HG03196 (cell line): ENCODE results near the gene THAP2.

Experiments used
- ATAC-seq: cut with Tn5 transposase; IDR thresholded peaks from one replicate; pipeline ENCODE4 v1.9.1; 2021; ENCODE audit not compliant: unreplicated experiment

Gene THAP2

DNA sequence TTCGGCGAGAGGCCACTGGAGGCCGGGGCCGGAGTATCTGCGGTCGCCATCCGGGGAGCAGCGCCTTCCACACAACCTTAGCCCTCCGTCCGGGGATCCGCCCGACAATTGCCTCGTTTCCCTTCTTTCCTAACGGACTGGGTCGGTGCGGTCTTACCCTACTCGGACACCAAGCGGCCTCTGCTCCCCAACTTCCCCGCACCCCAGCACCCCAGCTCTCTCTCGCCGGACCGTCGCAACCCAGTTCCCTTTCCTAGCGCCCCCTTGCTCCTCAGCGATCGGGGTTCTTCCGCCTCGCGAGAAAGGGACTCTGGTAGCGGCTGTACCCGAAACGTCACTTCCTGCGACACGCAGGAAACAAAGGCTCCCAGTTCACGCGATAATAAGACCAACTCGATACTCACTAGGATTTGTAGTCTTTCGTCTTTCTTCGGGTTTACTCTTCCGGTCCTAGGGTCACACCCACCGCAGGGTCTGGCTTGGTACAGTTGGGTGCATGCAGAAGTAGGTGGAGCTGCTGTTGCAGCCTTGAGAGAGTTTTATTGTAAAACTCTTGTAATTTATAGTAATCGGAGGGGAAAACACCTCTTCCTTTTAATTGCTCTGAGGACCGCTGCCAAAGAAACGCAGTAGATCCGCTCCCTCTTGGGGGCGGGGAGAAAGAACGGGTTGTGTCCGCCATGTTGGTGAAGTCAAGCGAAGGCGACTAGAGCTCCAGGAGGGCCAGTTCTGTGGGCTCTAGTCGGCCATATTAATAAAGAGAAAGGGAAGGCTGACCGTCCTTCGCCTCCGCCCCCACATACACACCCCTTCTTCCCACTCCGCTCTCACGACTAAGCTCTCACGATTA is at the start of gene THAP2, which contains the start of gene ZFC3H1:
Gene THAP2 (plus strand): TSS at position 741 of the 850 bp plus-strand sequence. CDS start 209 bp downstream, outside the sequence.
Gene ZFC3H1 (minus strand): TSS at position 288 of the 850 bp plus-strand sequence. CDS start 238 bp downstream, at position 50.
- ATAC-seq, result peak; percentile 95

DNA sequence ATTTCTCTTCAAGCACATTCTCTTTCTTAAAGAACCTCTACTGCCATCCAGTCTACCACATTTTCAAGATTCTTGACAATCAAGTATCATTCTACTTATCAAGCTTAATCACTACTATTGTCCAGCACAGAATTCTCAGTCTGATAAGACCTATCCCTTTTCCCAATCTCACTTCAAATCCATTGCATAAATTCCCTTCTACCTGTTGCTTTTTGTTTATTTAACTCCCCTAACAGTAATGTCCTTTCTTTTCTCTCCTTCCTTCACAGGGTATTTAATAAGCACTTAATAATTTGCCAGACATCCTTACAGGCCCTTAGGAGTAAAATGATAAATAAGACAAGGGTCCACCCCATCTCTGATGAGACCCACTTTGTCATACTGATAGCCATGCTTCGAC is 42.2 kb upstream of the THAP2 start:
- ATAC-seq, result no peak

DNA sequence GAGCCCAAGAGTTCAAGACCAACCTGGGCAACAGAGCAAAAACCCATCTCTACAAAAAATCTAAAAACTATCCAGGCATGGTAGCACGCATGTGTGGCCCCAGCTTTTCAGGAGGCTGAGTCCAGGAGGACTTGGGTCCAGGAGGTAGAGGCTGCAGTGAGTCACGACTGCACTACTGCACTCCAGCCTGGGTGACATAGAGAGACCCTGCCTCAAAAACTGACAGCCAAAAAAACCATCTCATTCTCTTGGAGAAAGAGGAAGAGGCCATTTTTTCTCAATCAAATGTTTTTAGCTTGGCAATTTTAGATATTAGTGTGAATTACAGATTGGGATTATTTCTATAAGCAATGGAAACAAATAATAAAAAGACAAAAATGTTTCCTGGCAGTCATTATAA is 38.6 kb upstream of the THAP2 start:
- ATAC-seq, result no peak

DNA sequence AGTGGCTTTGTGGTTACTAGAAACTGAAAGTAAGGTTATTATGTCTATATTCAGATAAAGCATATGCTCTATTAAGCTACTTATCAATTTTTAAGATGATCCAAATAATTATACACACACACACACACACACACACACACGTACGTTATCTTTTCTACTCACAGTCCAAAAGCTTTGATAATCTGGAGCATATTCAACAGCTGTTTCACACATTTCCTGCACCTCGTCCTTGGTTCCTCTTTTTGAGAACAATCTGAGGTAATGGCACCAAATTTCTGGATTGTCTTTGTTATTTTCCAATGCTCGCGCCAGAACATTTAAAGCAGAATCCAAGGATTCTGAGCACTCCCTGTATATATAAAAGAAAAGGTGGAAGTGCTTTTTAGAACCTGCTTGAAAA is 38.0 kb upstream of the THAP2 start:
- no peak for ATAC-seq

DNA sequence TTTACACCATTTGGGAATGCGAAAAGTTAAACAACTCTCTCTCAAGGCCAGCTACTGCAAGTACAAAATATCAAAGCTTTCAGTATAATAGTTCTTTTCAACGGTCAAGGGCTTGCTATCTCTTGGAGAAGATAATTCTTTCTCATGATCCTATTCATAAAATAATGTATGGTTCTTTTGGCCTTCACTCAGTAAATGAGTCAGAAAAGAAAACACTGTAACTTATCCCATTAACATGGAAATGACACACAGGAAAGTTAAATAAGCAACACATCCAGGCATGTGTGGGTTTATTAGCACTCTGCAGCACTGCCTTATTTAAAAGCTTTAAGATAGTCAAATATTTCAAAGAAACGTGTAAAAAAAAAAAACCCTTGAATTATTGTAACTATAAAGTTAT is 37.3 kb upstream of the THAP2 start:
- no peak for ATAC-seq

DNA sequence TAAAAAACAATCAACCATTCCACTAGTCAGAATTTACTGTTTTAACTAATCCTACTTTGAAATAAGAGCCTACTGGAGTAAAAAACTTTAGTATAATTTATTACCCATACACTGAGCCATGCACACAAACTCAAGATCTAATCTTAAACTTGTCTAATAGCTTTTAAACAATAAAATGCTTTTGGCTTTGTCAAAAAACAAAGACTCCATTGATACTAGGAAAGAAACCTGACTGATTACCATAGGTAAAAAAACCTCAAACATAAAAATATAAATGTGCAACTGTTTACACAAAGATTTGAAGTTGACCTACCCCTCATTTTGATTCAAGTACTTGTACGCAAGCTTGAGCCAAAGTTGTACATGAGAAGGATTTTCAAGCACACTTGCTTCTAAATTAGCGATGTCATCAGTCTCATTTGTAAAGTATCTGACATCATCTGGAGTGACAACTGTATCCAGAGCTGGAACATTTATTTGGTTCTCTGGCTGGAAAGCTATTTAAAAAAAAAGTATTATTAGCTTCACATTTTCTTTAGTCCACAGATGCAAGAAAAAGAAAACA is 36.6 kb upstream of the THAP2 start:
- ATAC-seq, result no peak

DNA sequence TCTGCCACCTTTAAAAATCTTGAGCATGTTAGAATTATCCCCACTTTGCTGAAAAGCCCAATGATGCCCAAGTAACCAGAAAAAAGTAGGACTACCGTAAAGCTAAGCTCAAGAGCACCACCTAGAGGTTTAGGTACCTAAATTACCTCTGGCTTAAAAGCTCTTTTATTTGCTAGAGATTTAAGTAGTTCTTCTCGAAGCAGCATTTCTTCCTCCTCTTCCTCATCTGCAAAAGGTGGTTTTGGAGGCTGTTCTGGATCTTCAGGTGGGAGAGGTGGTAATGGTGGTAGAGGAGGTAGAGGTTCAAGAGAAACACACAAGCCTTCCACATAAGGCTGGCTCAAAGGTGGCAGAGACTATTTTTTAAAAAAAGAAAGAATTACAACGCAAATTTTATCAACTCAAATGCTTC is 27.4 kb upstream of the THAP2 start:
- no peak for ATAC-seq

DNA sequence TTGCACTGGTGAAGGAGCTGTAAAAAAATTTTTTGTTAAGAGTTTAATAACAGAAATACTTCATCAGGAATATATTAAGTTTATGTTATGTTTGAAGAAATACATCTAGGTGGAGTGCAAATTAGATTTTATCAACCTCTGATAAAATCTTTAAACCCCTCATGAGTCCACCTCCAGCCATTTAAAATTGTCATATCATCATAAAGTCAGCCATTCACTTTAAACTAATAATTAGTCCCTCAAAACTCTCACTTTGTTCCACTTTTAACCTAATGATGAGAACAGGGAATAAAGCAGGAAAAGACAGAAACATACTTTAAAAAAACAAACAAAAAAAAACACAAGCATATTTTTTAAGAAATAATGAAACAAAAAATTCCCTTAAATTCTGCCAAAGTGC is 25.6 kb upstream of the THAP2 start:
- no peak for ATAC-seq

DNA sequence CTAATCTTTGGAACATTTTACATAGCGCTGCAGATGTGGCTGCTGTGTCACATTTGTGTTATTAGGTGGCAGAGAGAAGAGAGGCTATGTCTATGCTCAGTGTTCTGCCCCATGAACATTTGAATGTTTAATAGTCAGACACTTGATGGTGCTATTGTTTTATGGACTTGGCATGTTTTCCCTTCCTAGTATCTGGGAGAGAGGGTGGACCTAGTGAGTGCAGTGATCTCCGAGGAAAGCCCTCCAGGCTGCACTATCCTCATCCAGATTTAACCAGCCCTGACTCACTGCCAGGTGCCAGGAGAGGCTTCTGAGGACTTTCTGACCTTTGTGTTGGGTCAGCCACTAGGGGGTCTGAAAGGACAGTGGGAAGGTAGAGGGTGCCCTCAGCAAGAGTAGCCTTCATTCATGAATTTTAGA is 24.8 kb upstream of the THAP2 start:
- ATAC-seq, result no peak

DNA sequence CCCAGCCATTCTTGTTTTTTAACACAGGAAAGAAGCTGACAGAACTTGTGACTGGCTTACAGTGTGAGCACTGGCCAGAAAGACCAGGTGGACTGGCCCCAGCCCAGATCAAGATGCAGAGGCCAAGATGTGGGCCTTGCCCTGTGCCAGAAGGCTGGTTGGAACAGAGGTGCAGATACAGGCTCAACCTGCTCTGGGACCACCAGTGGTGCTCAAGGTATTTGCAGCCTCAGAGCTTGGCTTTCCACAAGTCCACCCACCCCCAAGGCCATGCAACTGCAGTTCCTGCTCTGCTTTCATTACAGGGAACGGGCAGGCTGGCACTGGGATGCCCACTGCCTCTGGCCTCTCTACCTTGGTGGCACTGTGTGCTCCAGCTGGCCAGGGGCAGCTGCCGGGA is 23.8 kb upstream of the THAP2 start:
- no peak for ATAC-seq

DNA sequence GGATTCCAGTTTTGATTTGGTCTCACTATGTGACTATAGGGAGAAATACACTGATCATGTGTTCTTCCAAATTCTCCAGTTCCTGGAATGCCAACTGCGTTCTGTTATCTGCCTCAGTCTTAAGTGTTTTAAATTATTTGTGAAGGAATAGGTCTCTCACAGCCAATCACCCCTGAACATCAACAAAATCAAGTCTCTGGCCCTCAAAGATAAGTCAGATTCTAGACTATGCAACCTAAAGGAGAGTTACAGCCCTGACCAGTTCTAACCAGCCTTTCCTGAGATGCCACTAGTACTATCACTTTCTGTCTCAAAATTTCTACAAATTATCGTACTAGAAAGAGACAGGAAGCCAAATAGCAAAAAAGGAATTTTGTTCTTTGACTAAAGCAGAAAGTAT is 22.7 kb upstream of the THAP2 start:
- no peak for ATAC-seq

DNA sequence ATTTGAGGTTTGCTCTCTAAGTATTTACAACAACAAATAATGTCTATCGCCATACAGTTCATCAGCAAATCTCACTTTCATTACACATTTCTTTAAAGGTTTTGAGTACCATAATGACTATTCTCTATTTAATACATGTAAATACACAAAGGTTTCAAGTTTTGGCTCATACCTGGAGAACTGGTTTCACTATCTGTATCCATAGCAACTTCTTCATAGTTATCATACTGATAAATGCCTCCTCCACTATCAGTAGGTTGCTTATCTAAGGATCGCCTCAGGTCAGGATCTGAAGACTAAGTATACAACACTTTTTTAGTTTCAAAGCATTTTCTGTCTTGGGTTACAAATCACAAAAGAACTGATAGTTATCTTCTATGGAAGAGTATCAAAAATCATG is 21.8 kb upstream of the THAP2 start:
- no peak for ATAC-seq

DNA sequence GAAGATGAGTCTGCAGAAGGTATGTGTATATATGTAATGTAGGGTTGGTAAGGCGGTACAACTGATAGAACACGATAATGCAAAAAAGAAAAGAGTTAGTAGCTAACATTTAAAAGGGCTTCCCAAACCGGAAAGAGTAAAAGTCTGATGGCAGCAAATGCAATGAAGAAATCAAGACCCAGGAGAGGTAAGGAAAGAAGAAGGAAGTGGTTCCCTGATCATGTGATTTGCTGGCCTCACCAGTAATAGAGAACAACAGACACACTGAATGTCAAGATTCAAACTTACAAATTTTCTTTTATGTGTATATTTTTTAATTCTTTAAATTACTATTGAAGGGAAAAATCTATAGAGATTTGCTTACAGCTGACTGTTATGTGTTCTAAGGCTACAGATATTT is 18.8 kb upstream of the THAP2 start:
- ATAC-seq, result no peak

DNA sequence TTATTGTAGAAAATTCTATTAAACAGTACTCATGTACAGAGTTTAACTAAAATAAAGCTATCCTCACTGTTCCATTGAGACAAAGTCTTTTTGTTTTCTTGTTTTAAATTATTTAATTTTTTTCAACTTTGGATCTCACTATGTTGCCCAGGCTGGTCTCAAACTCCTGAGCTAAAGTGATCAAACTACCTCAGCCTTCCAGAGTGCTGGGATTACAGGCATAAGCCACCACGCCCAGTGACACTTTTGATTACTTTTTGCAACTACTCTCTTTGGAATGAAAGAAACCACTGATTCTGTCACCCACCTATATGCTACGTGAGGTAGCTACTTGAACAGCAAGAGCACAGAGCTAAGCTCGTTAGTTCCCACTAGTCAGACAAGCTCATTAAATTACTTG is 17.6 kb upstream of the THAP2 start:
- ATAC-seq, result no peak

DNA sequence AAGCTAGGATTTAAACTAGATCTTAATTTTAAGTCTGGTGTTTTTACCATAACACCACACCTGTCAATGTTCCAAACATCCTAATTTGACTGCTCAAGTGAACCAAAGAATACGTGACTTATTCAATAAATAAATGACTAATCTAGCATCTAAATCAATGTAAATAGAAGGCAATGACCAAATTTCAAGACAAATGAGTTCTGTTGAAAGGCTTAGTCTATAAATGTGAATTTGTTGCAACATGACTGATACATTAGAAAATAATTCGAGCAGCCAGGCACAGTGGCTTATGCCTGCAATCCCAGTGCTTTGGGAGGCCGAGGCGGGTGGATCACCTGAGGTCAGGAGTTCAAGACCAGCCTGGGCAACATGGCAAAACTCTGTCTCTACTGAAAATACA is 15.6 kb upstream of the THAP2 start:
- ATAC-seq, result no peak

DNA sequence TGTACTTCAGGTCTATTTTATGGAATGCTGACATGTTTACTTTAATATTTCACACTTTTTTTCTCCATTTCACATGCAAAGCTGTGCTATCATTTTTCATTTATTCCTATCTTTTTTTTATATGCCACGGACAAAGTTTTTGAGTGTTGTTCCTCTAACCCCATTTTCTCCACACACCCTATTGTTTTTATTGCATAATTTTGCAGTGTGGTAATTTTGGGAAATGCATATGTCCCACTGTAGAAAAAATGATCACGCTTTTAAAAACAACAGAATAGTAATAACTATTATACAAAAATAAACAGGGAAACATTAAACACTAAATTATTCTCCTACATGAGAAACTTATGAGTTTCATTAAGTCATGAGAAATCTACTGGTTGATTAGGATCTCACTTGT is 14.7 kb upstream of the THAP2 start:
- no peak for ATAC-seq

DNA sequence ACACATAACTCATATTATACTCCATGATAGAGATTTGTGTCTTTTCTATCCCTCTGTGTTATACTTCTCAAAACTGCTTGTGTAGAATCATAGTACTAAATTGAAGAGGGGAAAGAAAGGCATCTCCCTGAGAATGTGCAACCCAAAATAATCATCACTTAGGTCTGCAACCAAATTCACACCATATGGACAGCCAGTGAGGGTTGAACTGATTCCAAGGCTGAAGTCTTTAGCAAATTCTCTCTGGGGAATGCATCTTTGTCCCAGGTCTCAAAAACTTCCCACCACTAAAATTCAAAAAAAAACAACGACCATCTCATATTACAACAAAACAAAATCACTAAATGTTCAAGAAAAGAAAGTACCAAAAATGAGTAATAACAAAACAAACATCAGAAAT is 11.4 kb upstream of the THAP2 start:
- ATAC-seq, result no peak

DNA sequence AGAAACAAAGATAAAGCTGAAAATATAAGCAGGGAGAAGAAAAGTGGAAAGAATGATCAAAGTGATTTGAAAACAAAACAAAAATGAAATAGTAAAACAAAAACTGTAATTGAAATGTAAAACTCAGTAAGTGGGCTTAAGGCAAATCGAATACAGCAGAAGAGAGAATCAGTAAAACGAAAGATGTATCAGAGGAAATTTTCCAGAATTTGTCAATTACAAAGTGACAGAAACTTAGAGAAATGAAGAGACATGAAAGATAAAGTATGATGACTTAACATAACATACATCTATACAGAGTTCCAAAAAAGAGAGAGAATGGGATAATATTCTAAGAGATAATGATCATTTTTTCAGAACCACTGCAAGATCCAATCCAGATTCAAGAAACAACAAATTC is 11.0 kb upstream of the THAP2 start:
- no peak for ATAC-seq

DNA sequence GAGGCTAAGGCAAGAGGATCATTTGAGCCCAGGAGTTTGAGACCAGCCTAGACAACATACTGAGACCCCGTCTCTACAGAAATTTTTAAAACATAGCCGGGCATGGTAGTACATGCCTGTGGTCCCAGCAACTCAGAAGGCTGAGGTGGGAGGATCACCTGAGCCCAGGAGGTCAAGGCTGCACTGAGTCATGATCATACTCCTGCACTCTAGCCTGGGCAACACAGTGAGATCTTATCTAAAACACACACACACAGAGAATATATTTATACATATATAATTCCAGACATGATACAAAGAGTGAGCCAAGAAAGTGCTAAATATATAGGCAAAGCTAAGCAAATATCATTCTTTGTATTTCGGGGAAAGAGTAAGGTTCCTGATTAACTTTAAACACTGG is 9.9 kb upstream of the THAP2 start:
- no peak for ATAC-seq

DNA sequence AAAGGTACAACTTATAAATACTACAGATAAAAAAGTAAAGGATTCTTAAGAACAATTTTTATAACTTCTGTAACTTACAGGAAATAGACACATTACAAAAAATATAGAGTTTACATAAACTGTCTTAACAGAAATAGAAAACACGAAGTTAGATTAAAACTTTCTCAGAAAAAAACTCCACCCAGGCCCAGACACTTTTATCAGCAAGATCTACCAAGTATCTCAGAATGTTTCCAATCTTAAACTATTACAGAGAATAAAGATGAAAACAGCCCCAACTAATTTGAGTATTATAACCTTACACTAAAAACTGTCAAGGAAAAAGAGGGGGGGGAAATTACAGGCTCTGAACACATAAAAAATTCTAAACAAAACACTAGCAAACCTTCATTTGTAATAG is 8.6 kb upstream of the THAP2 start:
- ATAC-seq, result no peak

DNA sequence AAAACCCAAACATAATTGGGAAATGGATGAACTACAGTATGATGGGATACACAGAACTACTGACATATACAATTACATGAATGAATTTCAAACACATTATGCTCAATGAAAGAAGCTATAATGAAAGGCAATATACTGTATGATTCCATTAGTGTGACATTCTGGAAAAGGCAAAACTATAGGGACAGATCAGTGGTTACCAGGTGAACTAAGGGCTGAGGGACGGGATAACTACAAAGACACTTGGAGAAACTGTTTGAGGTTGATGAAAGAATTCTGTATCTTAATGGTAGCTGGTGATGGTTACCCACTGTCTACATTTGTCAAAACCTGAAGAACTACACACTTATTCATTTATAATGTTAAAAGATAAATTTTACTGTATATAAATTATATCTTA is 8.2 kb upstream of the THAP2 start:
- ATAC-seq, result no peak

DNA sequence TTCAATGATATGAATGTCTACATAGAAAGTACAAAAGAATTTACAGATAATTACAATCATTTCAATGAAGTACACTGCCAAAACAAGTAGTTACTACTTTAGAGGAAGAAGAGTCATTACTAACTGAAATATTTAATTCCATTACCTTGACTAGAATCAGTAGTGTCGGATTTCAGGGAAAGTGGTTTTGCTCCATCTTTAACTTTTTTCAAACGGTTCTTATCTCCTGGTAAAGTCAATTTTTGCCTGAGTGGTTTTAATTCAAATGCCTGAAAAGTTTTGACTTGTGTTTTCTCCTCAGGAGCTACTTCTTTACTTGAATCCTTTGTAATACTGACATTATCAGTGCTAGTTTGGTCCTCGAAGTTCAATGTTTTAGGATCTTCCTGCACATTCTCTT is 7.4 kb upstream of the THAP2 start:
- ATAC-seq, result no peak
